HG03442 (cell line): ENCODE data around the gene MARK3.

ENCODE experiments used
- ATAC-seq: cut with Tn5 transposase; IDR thresholded peaks from one replicate; pipeline ENCODE4 v1.9.1; 2021; ENCODE audit warnings: mild to moderate bottlenecking, moderate library complexity; ENCODE audit not compliant: unreplicated experiment

The MARK3 gene

DNA sequence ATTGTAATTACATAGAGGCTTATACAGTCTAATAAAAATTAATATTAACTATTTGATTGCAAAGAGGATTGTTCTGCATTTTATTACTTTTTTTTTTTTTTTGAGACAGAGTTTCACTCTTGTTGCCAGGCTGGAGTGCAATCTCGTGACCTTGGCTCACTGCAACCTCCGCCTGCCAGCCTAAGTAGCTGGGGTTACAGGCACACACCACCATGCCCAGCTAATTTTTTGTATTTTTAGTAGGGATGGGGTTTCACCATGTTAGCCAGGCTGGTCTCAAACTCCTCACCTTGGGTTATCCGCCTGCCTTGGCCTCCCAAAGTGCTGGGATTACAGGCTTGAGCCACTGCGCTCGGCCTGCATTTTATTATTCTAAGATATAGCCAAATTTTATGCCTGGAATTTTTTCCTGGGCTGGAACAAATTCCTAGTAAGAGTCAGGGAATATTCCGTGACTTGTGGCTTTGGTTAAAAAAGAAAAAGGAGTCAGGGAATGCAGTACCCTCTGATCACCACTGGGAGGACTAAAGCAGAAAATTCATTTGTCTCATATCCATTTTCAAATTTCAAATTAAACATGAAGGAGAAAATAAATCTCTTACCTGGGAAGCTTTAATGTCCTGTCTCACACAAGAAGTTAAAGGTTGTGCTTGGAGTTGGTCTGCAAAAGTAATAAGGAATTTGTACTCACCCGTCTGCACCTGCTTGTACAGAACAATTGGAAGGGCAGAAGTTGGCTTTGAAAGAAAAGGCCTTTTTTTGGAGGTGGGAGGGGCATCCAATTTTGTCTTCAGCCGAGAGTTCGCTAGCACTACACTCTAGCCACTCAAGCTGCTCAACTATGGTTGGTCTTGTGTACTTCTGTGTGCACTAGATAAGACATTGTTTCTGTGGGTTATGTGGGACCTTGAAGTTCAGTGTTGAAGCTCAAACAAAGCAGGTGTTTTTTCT, 8.7 kb downstream of the MARK3 start:
- no peak for ATAC-seq

DNA sequence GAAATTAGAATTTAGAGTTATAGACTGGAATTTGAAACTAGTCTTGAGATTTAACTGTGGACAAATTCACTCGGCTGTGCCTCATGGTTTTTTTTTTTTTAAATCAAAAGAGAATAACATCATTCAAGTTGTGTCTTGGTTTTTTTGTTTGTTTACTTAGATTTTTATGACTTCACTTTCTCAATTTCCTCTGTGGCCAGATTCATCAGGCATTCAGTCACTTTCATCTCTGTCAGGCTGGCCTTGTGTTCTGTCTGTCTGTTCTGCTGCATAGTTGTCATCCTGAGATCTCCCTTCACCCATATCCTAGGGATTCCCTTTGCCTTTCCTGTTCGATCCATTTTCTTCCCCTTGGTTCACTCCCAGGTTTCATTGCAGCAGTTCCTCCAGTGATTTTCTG, 10.0 kb downstream of the MARK3 start:
- no peak for ATAC-seq

DNA sequence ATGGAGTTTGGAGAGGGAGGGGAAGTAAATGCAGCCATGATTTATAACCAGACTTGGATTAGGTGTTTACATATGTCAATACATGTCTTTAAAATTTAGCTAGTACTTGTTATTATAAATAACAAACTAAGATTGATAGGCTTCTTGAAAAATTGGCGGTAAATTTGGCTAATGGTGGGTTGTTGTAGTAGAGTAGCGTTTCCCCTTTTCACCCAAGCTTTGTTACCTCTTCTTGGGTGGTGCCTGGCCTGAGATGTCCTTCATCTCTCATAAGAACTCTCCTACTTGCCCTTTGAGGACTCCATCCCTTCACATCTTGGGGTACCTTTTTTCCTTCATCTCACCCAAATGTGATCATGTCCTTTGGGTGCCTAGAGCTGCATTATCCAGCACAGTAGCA, 11.2 kb downstream of the MARK3 start:
- ATAC-seq: no peak

DNA sequence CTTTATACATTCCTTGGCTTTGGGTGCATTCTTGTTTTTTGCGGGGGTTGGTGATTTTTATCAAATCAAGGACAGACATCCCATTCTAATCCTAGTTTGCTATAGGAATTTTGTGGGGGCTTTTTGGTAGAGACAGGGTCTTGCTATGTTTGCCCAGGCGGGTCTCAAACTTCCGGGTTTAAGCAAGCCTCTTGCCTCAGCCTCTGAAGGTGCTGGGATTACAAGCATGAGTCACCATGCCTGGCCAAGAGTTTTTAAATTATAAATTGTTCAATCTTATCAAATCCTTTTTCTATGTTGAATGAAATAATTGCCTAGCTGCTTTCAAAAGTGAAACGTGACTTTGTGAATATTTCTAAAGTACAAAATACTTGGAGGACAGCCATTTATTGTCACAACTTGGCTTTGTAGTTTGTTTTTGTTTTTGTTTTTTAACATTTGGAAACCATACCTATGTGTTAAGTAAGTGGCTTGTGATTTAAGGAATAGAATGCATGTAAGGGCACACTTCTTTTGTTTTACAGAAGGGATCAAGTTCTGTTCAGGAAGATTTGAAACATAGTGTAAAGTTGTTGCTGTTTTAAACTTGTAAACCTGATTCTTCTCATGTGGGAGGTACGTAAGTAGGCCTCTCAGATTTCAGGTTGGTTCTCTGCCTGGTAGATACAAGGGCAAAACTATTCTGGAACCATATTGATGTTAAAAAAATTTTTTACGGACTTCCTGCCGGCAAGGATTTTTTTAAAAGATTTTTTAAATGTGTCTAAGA, 13.4 kb downstream of the MARK3 start:
- ATAC-seq: no peak

DNA sequence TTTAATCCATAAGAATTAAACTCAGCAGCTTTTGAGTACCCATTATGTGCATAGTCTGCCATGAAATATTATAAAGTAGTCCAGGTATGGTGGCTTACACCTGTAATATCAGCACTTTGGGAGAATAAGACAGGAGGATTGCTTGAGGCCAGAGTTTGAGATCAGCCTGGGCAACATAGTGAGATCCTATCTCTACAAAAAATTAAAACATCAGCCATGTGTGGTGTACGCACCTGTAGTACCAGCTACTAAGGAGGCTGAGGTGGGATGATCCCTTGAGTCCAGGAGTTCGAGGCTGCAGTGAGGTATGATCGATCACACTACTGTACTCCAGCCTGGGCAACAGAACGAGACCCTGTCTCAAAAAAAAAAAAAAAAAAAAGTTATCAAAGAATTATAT, 15.3 kb downstream of the MARK3 start:
- ATAC-seq: no peak

DNA sequence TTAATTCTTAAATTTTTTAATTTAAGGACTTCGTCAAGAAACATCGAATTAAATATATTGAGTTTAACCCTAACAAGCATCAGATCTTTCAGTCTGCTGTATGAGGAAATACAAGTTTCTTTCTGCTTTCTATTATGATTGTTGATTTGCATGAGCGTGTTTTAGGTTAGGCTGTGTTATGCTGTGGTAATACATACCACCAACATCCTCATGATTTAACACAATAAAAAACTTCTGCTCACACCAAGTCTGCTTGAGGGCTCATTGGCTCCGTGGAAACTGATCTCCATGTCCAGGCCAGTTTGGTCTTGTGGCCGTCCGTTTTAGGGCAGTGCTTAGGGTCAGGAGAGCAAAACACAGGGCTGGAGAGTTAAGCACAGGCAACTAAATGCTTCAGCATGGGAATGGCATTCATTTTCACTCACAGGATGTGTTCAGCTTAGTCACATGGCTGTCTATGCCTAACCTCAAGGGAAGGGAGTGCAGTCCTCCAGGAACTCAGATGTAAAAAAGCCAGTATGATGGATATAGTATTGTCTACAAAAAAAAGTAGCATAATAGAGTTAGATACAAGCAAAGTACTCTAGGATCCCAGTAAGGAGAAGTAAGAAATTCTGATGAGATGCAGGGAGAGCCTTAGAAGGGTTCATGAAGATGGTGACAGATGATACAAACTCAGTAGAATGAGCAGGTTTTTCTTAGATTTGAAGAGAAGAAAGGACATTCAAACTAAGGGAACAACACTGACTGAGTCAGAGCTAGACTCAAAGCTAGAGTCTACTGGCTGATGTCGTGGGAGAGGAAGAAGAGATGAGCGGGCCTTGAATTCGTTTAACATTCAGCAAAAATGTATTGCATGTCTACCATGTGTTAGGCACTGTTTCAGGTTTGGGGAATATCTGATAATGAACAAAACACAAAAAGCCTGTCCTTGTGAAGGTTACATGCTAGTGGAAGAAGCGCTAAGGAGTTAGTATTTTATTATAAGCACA, 16.3 kb downstream of the MARK3 start:
- no peak for ATAC-seq

DNA sequence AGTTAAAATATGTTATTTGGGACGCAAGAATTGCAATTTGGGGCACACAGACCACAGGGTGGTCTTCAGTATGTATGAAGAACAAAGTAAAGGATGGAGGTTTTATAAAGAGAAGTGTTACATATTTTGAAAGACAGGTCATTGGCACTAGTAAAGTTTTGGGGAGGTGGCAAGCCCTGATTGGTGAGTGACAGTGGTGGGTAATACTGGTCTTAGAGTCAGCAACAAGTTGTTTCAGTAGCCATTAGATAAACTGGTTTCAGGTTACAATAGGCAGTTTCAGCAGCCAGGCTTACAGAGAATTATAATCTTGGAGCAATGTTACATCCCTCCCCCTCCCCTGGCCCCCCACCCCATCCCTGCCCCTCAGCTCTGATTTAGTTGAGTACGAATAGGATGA, 17.5 kb downstream of the MARK3 start:
- ATAC-seq: no peak

DNA sequence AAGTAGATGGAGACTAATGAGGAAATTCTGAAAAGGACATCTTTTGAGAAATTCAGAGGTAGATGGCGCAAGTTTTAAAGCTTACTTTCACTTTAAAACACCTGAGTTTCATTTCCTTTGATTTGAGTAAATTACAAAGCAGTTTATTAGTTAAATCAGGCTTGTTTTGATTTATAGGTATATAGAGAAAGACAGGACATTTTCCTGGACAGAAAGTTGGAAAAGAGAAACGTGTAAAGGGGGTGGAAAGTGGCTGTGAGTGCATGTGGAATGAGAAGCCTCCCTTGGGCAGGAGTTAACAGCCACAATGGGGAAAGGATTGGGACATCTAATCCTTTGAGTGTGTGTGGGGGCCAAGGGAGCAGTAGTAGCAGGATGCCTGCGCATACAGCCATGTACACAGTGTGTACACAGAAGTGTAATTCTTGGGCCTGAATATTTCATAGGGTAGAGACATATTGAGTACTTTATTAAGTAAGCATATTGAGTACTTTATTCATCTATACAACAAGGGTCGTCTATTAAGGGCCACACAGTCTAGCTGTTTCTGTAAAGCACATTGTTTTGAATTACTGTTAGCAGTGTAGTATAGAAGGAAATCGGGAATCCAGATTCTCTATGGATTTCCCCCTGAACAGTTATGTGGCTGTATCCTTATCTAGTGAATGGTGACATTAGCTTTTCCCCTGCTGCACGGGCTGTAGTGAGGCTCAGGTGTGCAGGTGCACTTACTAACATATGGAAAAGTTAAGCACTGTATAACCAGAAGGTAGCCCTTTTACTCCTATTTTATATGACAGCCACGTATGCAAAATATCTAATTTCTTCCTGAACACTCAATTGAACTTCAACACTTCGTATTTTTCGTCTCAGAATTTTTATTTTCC, 19.1 kb downstream of the MARK3 start:
- ATAC-seq: no peak

DNA sequence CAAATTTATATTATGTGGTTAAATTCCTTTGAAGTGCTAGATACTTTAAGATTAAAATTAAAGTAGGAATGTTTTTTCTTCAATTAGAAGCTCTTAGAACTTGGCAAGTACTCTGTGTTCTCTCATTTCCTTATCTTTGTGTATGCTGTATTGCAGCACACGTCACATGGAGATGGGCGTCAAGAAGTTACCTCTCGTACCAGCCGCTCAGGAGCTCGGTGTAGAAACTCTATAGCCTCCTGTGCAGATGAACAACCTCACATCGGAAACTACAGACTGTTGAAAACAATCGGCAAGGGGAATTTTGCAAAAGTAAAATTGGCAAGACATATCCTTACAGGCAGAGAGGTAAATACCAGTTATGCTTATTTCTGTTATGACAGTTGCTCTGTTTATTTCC, 19.7 kb downstream of the MARK3 start:
- no peak for ATAC-seq

DNA sequence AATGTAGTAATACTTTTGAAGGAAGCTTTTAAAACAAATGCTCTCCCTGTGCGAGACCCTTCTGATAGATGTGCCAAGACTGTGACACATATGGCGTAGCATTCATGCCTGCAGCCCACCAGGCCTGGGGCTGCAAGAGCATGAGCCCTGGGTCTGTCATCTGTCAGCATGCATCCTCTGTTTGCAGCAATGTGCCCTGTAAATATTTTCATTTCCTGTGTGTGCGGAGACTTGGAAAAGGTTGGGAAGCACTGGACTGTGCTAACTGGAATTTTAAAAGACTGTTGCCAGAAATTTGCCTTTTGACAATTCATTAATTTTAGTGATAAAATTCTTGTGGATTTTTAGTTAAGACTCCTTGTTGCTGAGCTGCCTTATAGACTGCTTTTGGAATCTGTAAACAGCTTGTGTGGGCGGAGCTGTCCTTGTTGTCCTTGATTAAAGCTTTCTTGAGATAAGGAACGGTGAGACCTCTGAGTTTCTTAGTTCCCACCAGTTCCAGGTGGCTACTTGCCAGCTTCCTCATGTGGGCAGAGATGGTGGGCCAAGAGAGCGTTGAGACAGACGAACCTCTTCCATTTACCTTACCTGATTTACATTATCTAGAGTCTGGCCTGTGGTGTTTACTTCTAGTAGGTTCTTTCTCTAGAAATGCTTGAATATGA, 23.4 kb downstream of the MARK3 start:
- ATAC-seq: no peak

DNA sequence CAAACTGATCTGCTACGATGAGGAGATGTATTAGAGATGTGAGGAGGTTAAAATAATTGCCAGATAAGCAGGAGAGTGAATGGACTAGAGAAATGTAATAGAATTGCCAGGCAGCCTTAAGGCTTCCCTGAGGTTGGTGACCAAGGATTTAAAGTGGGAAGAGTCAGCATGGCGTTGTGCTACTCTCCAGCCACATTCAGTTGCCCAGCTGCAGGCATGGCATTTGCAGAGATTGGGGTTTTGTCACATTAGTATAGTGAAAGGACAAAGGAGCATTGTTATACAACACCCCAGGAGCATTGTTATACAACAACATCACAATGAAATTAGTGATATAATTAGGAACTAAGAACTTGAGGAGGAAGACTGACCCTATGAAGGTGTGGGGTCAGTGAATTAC, 31.7 kb downstream of the MARK3 start:
- ATAC-seq: no peak

DNA sequence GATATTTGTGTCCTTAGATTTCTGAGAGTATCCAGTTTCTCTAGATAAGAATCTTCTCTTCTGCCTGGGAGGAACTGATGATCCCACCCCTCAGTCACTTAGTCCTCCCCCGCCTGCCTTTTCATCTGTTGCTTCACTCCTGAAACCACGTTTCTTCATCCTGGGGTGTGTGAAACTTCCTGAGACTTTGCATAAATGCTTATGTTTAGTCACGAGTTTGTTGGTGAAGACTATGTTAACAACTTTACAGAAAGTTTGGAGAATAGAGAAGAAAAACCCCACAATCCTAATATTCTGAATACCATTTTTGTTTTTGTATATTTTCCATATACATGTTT, 33.2 kb downstream of the MARK3 start:
- no peak for ATAC-seq

DNA sequence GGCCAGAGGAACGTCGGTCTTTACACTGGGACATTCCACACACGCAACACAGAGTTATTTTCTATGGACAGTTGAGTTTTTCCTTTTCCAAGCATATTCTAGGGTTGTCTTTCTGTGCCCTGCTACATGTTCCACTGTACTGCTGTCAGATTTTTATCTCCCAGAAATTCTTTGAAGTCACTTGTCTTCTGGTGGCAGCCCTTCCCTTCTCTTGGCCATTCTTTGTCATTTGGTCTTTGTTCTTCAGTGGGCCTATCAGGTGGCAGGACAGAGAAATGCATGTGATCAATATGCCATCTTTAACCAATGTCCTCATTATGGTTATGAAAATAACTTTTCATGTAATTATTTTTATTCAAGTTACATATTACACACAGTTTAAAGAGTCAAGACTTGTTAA, 36.3 kb downstream of the MARK3 start:
- ATAC-seq: no peak

DNA sequence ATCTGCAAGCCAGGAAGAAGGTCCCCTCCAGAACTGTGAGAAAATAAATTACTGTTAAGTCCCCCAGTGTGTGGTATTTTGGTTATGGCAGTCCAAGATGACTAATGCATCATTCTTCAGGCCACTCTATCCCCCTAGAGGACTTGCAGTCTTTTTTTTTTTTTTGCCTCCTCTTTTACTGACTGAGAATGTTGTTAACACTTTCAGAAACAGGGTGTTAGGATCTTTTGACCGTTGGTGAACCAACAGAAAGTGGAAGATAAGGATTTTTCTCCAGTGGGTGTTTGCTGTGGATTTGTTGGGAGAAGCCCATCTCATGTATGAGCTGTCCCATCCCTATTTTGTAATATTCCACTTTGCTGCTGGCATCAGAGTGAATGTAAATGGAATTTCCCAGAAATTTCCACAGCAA, 37.8 kb downstream of the MARK3 start:
- no peak for ATAC-seq

DNA sequence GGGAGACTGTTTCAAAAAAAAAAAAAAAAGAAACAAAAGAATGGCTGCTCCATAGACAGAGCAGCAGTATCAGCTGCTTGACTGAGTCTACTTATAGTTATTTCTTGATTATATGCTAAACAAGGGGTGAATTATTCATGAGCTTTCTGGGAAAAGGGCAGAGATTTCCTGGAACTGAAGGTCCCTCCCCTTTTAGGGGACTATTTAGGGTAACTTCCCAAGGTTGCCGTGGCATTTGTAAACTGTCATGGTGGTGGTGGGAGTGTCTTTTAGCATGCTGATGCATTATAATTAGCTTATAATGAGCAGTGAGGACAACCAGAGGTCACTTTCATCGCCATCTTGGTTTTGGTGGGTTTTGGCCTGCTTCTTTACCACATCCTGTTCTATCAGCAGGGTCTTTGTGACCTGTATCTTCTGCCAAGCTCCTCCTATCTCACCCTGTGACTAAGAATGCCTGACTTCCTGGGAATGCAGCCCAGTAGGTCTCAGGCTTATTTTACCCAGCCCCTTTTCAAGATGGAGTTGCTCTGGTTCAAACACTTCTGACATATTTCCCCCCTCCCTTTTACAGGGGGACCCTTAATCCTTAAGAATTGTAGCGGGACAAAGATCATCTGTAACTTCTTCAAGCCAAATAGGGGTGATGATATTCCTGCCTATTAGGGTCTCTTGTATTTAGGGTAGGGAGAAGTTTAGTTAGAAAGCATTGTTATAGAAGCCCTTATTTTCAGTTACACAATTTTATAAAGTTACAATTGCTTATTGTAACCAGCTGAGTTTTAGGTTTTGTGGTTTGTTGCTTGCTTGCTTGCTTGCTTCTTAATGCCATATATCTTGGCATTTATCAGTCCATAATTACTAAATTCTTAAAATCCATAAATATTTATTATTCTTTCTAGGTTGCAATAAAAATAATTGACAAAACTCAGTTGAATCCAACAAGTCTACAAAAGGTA, 42.5 kb downstream of the MARK3 start:
- no peak for ATAC-seq

DNA sequence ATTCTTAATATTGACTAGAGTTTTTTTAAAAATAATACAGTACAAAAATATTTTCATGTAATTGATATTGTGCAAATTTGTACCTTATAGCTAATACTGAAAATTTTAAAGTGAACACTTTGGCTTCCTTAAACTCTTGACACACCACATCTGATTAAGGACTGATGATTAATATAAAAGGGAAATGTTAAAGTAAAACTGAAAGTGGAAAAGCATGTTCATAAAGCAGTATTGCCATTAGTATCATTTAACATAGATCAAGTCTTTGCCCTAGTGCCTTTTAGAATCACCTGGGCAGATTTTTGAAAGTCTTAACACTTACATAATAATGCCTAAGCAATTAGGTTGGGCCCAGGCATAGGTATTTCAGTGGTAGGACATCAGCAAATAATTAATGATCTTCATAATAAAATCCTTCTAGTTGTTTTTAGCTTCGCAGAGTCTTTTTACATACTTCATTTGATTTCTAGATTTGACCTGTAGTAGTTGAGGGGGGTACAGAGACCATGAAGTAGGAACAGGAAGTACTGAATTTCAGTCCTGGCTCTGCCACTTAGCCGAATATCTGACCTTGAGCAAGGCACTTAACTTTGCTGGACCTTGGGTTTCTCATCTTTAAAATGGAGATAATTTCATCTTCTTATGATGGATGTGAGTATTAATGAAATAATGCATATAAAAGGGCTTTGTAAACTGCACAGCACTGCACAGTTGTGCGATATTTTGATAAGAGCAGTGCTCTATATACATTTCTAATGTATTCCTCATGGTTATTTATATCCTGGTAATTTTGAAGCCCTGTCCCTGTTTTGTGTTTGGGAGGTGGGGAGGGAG, 43.7 kb downstream of the MARK3 start:
- no peak for ATAC-seq

DNA sequence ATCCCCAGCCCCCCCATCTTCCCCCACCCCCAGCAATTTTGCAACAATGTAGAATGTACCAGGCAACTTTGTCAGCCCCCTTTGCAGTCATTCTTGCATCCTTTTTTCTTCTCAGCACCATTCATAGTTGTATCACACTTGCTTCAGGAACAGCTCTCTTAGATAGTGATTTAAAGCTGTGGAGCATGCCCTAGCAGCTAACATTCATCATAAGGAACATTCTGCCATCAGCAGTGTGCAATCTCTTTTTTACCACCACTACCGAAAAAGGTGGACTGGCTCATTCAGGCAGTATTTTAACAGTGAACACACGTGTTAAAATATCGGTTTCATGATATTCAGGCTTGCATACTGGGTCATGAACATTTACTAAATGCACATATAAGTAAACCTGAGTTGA, 45.1 kb downstream of the MARK3 start:
- ATAC-seq: no peak

DNA sequence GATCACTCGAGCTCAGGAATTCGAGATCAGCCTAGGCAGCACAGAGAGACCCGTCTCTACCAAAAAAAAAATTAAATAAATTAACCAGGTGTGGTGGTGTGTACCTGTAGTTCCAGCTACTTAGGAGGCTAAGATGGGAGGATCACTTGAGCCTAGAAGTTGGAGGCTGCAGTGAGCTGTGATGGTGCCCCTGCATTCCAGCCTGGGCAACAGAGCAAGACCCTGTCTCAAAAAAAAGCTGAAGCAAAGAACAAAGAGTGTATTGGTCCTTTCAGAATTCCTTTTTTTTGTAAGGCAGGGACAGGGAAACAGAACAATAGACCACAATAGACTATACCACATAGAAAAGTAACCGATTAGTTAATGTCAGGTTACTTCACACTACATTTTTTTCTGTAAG, 47.4 kb downstream of the MARK3 start:
- no peak for ATAC-seq
